AG10803 (cell line): ENCODE measurements around the gene JMJD8.

Experiments
- DNase-seq: peaks from one replicate; pipeline ENCODE4 v3.0.0; 2010; ENCODE audit warnings: low read depth
- H3K4me3 ChIP-seq: 2 replicates; pipeline ENCODE4 v1.5.1; 2011; ENCODE audit warnings: mild to moderate bottlenecking, low read length, control low read depth
- CTCF ChIP-seq: conservative IDR thresholded peaks from 2 replicates; pipeline ENCODE4 v1.5.1; 2011; ENCODE audit warnings: mild to moderate bottlenecking, low read length, control low read depth, inconsistent platforms

Gene JMJD8

DNA sequence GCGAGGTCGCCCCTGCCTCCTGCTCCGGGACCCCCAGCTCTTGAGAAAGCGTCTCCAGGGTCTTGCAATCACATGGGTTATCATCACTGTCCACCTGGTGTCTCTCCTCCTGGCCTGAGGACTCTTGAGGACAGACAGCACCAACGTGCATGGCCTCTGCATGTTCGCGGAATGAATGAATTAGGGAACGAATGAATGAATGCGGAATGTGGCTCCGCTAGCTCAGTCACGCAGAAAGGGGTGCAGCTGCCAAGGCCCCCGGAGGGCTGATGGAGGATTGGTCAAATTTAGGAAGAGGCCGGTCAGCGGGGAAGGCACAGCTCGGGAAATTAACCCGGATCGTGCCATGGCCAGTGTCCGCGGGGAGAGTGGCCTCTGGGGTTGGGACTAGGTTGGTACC, 18.2 kb upstream of the JMJD8 start:
- no peak for TF ChIP-seq CTCF
- no peak overlapping the region for H3K4me3 ChIP-seq
- DNase-seq = no peak

GRCh38 chr16:700684-701584, 16.8 kb upstream of the JMJD8 start:
- no peak for DNase-seq
- no peak overlapping the region for H3K4me3 ChIP-seq

DNA sequence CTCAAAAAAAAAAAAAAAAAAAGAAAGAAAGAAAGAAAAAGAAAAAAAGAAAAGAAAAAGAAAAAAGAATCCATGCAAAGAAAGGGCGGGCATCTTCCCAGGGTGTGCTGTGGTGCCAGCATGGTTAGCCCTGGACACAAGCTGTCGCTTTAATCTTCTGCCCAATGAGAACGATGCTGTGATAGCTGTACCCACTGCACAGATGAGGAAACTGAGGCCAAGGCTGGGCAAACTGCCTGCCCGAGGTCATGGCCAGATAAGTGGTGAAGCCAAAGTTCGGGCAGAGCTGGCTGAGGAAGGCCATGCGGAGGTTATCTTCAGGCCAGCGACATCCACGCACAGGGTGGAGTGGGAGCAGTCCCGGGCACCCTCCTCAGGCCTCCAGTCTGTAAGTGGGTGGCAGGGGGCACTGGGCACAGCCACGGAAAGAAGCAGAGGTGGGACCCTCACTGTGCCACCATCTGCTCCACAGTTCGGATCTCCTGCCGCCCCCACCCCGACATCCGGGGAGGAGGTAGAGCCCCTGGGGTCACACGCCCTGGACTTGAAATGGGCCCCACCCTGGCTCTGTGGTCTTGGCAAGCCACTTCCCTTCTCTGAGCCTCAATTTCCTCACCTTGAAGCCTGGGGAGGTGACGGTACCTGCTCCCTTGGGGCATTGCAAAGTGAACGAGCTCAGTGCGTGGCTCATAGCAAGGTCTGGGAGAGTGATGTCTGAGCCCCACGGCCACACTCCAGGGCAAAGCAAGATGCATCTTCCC, 15.0 kb upstream of the JMJD8 start:
- DNase-seq = no peak
- no peak overlapping the region for H3K4me3 ChIP-seq
- TF ChIP-seq CTCF = no peak

More at GRCh38 chr16:700684-701584, 16.8 kb upstream of the JMJD8 start:
- no peak for TF ChIP-seq CTCF

- no peak for DNase-seq
- H3K4me3 ChIP-seq = no peak overlapping the region
- no peak for TF ChIP-seq CTCF
Observed at GRCh38 chr16:695355-696089, 11.4 kb upstream of the JMJD8 start.

DNA sequence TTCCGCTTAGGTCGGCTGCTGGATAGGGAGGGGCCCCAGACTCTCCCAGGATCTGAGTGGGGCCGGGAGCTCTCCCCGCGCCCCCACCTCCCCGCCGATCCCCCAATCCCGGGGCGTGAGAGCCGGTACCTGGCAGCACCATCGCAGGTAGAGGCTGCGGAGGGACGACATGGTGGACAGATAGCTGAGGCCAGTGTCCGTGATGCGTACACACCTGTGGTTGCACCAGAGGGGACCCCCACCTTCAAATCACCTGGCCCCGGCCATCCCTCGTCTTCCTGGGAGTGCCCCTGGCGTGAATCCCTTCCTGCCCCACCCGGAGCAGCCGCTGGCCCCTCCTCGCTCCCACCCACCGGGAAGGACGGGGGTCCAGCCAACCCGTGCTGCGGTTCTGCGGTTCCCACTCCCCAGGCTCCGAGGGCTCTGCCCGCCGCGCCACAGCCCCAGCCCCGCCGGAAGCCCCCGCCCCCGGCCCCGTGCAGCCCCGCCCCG, 10.8 kb upstream of the JMJD8 start:
- H3K4me3 ChIP-seq = no peak overlapping the region
- no peak for TF ChIP-seq CTCF
- DNase-seq = no peak

- no peak overlapping the region for H3K4me3 ChIP-seq
- DNase-seq = no peak
- TF ChIP-seq CTCF = no peak
Observed at GRCh38 chr16:694187-694862, 10.2 kb upstream of the JMJD8 start.
